NT2/D1 (cell line): Measurements from ENCODE around the gene ROMO1.

Experiments
- SUZ12 ChIP-seq: IDR thresholded peaks from 2 replicates; pipeline ENCODE4 v1.6.1; 2011; ENCODE audit not compliant: insufficient read length, insufficient read depth; ENCODE audit errors: extremely low read depth
- YY1 ChIP-seq: IDR thresholded peaks from 2 replicates; pipeline ENCODE4 v1.6.1; 2011; ENCODE audit not compliant: insufficient read length, insufficient read depth
- ZNF274 ChIP-seq: IDR thresholded peaks from 2 replicates; pipeline ENCODE4 v1.6.1; 2011; ENCODE audit warnings: mild to moderate bottlenecking, low read depth, low read length

GRCh38 chr20:35719717-35720116 lies 20.5 kb downstream of the ROMO1 start:
- TF ChIP-seq ZNF274 (no peak), YY1 (no peak), SUZ12 (no peak)
